GM12892 (cell line): ENCODE data around the gene ZNF407.

ENCODE experiments used
- POLR2A ChIP-seq: IDR thresholded peaks from 2 replicates; pipeline ENCODE4 v1.6.1; 2011; ENCODE audit warnings: low read depth, low read length, control low read depth
- POLR2AphosphoS5 ChIP-seq: IDR thresholded peaks from 2 replicates; pipeline ENCODE4 v1.6.1; 2011; ENCODE audit warnings: low read depth, low read length, control low read depth
- TAF1 ChIP-seq: IDR thresholded peaks from 2 replicates; pipeline ENCODE4 v1.6.1; 2011; ENCODE audit warnings: low read depth, mild to moderate bottlenecking, control low read depth, low read length, borderline replicate concordance

GRCh38 chr18:74626049-74626874 lies 28.6 kb downstream of the ZNF407 start:
- TF ChIP-seq TAF1 (no peak), POLR2A (no peak), POLR2AphosphoS5 (no peak)
